ENCODE results near the gene SERPINE2.
A peak's percentile ranks its signal among the peaks of the same experiment; 100 is the strongest.

Gene SERPINE2, protein sequence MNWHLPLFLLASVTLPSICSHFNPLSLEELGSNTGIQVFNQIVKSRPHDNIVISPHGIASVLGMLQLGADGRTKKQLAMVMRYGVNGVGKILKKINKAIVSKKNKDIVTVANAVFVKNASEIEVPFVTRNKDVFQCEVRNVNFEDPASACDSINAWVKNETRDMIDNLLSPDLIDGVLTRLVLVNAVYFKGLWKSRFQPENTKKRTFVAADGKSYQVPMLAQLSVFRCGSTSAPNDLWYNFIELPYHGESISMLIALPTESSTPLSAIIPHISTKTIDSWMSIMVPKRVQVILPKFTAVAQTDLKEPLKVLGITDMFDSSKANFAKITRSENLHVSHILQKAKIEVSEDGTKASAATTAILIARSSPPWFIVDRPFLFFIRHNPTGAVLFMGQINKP

GRCh38 chr2:224039080-224039769 lies at the start of gene SERPINE2:
Gene SERPINE2 (minus strand): TSS chr2:224039286. CDS start chr2:224001900, 37,386 bp downstream.
- peak; percentile 18 to 35 for DNase-seq

GRCh38 chr2:224086226-224086914 lies 47.3 kb upstream of the SERPINE2 start:
- no peak for DNase-seq

DNA sequence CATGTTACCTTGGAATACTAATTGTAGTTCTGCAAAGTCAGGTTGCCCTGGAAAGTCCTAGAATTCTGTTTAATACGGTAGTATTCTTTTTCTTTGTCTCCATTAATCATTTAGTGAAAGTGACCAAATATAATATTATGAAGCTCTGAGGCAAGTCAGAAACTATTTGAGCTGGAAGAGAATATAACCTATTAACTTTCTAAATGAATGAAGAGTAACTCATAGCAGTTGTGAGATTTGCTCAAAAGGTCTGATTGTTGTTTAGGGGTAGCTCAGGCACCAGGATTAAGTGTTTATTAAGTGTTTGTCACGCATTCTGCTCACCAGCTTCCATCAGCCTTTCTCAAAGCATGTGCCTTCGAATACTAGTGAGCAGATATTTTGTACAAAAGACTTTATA lies 46.7 kb upstream of the SERPINE2 start:
- no peak for DNase-seq

DNA sequence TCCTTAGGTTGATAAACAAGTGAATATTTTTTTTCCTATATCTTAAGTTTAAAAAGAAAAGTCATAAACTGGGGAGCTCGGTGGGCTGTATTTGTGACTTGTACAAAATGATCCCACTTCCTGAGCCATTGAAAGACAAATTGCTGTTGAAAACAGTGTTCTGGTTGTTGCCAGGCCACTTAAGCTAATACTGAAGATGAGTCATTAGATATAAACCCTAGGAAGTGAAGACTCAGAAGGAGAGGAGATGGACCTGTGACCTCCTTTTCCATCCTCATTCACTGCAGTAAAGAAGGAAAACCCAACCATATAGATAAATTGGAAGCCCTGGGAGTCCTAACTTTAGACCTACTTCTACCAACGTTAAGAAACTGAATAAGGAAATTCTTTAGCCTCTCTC lies 46.2 kb upstream of the SERPINE2 start:
- no peak for DNase-seq

GRCh38 chr2:224084266-224084892 lies 45.3 kb upstream of the SERPINE2 start:
- no peak for DNase-seq

DNA sequence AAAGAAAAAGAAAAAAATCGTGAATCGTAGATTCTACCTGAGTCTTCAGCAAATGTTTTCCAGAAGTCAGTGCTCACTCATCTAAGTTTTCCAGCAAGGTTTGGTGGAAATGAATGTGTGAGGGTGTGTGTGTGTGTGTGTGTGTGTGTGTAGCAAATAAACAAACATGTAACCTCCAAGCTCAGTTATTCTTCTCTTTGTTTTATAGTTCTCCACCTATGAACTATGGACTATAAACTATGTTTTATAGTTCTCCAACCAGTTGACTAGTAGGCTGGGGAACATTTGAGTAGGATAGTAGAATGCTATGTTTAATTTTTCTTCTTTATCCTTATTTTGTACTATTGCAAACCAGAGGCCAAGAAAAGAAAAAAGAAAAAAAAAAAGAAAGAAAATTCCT lies 44.6 kb upstream of the SERPINE2 start:
- DNase-seq = no peak

DNA sequence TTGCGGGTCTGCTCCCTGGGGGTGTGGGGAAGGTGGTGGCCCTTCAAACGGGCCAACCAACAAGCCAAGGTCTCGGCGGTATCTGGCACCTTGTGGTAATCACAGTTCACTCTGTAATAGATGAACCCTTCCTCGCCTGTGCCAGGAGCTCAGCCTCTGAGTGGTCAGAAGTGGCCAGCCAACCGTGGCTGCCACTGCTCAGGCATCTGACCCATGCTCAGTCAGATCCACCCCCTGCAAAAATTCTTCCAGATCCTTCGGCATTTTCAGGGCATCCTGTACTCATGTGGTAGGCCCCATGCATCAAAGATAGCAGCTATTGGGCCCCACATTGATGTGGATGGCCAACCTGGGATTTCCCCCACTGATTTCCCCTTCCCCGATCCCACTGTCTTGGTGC lies 39.6 kb upstream of the SERPINE2 start:
- no peak for DNase-seq

- DNase-seq = no peak
These were observed 38.9 kb upstream of the SERPINE2 start for GRCh38 chr2:224077773-224078507.

GRCh38 chr2:224075588-224075987 lies 36.5 kb upstream of the SERPINE2 start:
- DNase-seq = no peak

DNA sequence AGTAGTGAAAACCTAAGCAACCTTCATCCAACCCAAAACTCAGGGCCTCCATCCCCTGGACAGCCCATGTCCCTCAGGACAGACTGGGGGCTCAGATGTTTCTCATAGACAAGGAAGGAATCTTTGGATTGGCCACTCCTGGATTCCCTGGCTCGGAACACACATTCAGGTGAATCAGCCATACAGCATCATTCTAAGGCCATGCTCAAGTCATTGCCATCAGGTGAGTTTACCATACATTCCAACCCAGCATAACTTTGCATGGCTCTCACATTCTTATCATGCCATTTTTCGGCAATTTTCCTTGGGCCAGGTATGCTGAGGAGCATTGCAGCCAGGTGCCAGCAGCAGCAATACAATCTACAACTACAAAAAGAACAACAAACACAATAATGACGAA lies 34.6 kb upstream of the SERPINE2 start:
- DNase-seq = no peak

GRCh38 chr2:224072541-224073188 lies 33.6 kb upstream of the SERPINE2 start:
- no peak for DNase-seq

- no peak for DNase-seq
These were observed 30.1 kb upstream of the SERPINE2 start for GRCh38 chr2:224069172-224069571.

DNA sequence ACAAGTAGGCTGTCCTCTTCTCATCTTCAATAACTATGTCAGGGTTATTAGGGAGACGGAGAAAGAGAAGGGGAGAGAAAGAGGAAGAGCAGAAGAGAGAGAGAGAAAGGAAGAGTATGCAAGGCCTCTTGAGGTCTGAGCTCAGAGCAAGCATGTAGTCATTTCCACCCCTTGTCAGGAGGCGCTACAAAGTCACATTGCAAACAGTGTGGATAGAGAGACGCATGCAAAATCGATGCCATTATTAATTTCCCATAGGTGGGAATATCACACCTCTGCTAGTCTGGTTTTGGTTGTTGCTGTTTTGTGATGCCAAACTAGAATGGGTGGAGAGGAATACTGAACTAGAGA lies 24.2 kb upstream of the SERPINE2 start:
- no peak for DNase-seq

DNA sequence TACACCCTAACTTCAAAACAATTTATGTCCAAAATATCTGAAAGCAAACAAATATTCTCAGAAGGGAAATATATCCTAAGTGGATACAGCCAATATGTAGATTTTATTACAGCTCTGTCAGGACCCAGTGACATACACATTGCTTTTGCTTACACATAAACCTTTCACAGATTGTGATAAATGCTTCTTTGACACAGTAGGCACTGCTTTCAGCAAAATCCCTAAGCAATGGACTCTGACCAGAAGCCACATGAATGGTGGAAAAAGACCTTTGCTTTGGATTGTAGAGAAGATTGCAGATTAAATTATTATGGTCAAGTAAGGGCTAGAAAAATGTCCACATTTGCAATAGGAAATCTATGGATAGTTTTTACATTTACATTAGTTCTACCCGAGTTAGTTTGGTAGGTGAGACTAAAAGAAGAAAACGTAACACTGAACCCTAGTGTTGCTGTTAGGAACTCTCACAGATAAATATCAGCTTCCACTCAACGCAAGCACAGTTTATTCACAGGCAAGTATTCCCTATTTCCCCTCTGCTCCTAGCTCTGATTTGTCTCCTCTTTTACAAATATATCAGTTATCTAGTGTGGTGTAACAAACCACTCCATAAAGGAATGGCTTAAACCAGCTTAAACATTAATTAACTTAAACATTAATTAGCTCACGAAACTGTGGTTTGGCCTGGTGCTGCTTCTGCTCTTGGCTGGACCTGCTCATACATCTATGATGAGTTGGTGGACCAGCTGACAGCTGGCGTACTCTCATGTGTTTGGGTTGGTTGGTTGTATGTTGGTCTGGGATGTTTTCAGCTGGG lies 23.6 kb upstream of the SERPINE2 start:
- no peak for DNase-seq

- no peak for DNase-seq
These were observed 21.8 kb upstream of the SERPINE2 start for GRCh38 chr2:224060783-224061482.

DNA sequence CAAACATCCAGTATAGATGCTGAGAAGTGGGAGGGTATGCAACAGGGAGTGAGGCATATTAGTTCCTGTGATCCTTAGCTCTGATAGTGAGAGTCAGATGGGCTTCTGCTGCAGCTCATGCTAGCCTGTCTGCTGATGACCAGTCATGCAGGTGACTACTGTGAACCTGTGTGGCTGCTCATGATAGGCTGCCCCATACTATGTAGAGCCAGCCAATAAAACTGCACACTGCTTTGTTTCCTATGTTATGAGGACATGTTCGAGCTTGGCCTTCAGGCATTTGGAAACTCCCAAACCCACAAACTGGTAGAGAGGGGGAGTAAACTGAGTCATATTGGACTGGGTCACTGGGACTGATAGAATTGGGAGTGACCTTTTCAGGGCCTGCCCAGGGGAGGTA lies 20.1 kb upstream of the SERPINE2 start:
- no peak for DNase-seq

- DNase-seq = no peak
These were observed 19.1 kb upstream of the SERPINE2 start for GRCh38 chr2:224058048-224058775.

DNA sequence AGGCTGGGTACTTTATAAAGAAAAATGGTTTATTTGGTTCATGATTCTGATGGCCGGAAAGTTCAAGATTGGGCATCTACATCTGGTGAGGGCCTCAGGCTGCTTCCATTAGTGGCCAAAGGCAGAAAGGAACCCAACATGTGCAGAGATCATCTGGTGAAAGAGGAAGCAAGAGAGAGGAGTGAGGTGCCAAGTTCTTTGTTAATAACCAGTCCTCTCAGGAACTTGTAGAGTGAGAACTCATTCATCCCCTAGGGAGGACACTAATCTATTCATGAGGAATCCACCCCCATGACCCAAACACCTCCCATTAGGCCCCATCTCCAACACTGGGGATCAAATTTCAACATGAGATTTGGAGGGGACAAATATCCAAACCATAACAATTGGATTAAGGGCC lies 17.8 kb upstream of the SERPINE2 start:
- DNase-seq = no peak

DNA sequence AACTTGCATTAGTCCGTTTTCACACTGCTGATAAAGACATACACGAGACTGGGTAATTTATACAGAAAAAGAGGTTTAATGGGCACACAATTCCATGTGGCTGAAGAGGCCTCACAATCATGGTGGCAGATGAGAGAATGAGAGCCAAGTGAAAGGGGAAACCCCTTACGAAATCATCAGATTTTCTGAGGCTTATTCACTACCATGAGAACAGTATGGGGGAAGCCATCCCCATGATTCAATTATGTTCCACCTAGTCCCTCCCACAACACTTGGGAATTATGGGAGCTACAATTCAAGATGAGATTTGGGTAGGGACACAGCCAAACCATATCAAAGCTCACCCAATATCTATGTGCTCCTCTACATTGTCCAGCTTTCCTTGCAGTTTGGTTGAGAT lies 16.0 kb upstream of the SERPINE2 start:
- DNase-seq = no peak

DNA sequence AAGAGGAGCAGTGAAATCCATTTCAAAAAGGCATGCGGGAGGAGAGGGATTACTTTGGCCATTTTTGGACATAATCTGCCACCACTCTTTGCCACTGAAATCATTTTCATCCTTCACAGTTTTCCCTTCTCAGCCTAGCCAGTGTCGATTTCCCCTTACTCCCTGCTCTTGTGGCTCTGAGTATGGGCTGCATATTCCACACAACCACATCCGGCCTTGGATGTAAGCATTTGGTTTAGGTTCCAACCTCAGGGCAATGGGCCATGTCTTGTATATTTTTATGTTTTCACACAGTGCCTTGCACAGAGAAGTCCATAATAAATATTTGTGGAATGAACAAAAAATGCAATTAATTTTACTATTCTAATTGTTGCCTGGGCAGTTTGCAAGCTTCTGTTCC lies 7.7 kb upstream of the SERPINE2 start:
- no peak for DNase-seq

All from CD4-positive, alpha-beta T cell treated with Interleukin-1 beta for 1 hour (primary cell).